NCI-H526 treated with DMSO at 0.1 percent for 48 hours (cell line): ENCODE measurements around the gene SCAMP1.

Experiments used
- DNase-seq: peaks from one replicate; lab custom pipeline; 2025; lab: John Stamatoyannopoulos, UW

The SCAMP1 gene

GRCh38 chr5:78495800-78496199 lies 135.4 kb downstream of the SCAMP1 start:
- DNase-seq, result no peak

DNA sequence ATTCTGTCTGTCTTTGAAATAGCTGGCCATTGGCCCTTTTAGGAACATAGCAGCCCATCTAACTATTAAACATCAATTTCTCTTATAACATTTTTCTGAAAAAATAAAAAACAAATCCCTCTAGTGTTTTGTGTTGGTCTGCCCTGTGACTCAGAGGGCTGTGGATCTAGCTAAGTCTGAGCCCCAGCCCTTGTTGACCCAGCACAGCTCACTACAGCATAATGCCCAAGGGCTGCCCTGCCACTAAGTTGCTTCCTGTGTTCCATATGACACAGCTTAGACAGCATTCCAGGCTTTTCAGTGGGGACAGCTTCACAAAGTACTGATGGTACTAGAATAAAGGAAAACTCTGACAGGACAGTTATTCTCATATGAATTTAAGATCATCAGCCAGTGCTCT lies 136.0 kb downstream of the SCAMP1 start:
- no peak for DNase-seq

DNA sequence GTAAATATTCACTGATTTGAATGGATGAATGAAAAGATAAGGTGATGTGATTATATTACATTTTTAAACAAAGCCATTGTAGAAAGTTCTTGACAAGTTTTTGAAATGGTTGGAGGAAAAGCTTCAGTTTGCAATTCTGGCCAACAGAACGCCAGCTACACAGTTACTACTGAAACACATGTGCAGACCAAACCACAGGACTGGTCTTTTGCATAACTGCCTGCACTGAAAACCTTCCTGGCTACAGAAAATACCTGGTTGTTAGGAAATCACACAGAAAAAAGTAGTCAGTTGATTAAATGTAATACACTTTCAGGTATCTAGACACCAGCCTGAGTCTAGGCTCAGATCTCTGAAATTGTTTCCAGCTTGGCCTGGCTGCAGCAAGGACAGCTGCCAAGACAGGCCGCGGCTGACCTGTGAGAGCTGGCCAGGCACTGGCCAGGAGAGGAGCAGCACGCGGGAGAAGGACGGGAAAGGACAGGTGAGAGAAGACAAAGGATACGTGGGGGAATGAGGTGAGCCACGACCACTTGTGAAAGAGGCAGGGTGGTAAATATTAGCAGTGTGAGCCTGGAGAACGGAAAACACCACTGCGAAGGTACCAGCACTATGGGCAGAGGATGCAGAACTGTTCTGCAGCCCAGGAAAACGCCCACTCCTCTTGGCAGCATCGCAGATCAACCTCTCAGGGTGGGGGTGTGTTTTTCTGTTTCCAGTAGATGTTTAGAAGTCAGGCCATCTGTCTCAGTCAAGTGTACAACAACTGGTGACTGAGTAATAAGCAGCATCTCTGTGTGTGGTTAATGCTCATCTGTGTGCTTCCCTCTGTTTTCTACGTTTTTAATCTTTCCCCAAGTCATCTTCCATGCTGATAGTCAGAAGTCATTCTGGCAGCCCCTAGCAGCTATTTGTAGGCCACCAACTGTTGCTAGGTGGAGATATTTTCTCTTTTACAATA lies 137.4 kb downstream of the SCAMP1 start:
- DNase-seq, result peak; percentile 23

DNA sequence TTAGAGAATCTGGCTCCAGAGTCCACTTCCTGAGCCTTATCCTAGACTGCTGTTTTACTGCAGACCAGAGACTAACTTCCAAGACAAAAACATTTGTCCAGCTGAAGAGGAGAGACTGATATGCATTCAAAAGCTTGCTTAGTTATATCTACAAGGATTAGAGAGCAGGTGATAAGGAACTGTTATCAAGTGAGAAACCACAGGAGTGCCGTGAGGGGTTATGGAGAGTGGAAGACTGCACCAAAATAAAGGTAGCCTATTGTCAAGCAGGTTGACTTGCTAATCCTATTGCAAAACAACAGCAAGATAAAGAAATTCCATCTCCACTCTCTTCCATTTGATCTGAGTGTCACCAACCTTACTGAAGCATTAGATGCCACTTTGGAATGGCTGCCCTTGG lies 139.1 kb downstream of the SCAMP1 start:
- no peak for DNase-seq

DNA sequence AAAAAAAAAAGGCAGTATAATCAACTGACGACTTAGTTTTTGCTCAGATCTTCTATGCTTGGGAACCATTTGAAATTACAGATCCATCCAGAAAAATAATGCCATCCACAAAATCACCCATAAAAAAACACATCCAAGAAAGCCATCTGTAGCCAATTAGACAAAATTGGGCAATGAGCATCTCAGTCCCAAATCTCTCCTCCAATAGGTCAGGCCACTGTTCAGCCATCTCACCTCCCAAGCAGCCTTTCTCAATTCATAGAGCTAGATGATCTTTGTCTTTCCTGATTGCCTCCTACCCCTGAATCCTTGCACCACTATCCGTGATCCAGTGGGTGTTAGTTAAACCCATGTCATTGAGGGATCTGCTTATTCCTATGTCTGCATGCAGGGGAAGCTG lies 139.6 kb downstream of the SCAMP1 start:
- DNase-seq, result no peak

DNA sequence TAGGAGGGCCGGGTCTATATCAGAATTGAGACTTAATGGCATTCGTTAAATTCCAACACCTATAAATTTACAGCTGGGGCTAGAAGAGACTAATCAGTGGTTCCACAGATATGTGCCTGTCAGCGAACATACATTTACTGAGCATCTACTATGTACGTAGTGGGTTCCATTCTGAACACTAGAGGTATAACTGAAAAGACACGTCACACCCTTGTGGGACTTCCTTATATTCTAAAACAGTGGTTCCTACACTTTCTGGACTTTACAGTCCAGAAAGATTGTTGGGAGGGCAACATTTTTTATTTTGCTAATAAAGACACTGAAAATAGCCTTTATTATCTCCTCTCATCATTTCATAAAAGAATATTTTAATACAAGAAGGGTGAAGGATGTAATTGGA lies 140.5 kb downstream of the SCAMP1 start:
- no peak for DNase-seq

DNA sequence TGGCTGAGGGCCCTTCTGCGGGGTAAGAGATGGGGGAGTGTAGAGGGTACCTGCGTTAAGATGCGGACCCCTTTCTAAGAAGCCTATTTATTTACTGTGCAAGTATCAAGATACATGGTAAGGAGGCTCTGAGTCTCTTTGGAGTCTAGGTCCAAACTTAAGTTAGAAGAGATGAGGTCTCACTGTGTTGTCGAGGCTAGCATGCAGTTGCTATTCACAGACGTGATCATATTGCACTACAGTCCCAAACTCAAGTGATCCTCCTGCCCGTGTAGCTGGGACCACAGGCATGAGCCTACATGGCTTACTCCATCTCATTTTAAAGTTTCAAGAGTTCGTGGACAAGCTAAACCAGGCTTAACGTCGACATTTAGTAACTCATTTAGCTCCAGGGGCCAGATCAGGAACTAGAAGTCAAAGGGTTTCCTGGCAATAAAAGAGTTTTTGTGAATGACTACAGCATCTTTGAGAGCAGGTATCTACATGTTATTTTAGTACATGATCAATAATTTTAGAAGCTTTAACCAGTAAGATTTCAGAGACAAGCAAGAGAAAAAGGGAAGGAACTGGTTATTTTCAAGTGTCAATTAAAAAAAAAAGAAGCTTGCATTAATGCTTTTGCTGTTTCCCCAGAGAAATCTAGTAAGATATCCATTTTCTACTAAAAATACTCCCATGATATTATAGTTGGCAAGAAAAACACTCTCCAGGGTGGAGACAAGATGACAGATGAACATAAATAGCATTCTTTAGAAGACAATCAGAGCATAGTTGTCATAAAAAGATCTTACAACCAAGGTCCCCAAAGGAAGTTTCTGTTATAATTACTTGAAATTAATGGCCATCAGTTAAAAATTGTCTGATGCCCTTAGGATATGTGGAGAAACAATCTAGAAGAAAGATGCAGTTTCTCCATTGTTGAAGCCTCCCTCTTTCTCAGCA lies 141.3 kb downstream of the SCAMP1 start:
- DNase-seq, result no peak

- DNase-seq, result no peak
Observed at GRCh38 chr5:78503958-78504653, 143.7 kb downstream of the SCAMP1 start.

GRCh38 chr5:78504704-78505677 lies 144.6 kb downstream of the SCAMP1 start:
- peak; percentile 7 for DNase-seq

GRCh38 chr5:78505860-78506259 lies 145.4 kb downstream of the SCAMP1 start:
- no peak for DNase-seq

DNA sequence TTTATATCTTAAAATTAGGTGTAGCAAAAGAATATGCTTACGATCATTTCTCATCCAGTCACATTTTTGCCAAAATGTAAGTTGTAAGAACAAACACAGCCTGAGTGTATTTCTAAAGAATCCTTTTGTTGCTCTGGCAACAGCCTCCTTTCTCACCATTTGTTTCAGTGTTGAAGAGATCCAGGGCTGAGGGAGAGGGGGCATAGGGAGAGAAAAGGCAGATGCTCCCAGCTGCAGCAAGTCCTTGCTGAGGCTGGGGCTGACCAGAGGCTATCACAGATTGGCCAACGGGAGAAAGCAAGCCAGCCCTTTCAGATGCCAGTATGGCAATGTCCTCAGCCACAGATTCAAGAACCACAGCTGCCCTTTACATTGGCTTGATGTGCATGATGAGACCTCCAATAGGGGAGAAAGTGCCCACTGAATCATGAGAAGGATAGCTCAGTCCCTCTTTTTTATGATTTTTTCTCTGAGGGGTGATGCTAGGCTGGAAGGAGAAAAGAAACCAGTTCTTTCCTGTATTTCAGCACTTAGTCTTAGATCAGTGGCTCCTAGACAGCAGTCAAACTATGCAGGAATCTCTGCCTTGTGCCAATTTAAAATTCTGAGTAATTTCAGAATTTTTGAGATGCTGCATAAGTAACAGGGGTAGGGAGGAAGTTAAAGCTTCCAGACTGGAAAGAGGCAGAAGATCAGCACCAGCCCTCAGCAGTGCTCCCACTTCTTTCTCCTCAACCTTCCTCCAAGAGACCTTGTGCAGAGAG lies 146.0 kb downstream of the SCAMP1 start:
- DNase-seq, result no peak

GRCh38 chr5:78507531-78507930 lies 147.1 kb downstream of the SCAMP1 start:
- DNase-seq, result no peak

DNA sequence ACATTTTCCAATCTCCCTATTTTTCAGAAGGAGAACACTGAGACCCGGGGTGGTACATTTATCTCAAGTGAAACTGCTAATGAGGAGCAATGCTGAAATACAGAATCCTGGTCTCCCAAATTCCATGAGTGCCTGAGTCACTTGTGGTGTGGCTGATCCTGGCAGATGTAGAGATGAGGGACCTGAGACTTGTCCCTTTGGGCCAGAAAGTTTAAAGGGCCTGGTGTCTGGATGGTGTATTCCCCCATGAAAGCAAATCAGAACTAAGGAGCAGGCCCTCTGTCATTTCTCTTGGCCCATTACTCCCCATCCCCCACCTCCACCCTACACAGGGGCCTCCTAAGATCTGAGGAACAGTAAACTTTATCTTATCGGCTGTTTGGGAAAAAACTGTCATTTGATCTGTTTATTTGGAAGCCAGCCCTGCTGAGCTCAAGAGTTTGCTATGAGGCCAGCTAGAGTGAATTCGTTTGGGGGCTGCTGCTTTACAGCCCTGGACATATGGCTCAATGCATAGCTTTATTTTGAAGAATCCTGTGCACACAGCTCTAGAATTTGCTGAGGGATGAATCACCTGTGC lies 147.9 kb downstream of the SCAMP1 start:
- DNase-seq, result no peak

- no peak for DNase-seq
Observed at GRCh38 chr5:78509145-78509865, 148.9 kb downstream of the SCAMP1 start.

DNA sequence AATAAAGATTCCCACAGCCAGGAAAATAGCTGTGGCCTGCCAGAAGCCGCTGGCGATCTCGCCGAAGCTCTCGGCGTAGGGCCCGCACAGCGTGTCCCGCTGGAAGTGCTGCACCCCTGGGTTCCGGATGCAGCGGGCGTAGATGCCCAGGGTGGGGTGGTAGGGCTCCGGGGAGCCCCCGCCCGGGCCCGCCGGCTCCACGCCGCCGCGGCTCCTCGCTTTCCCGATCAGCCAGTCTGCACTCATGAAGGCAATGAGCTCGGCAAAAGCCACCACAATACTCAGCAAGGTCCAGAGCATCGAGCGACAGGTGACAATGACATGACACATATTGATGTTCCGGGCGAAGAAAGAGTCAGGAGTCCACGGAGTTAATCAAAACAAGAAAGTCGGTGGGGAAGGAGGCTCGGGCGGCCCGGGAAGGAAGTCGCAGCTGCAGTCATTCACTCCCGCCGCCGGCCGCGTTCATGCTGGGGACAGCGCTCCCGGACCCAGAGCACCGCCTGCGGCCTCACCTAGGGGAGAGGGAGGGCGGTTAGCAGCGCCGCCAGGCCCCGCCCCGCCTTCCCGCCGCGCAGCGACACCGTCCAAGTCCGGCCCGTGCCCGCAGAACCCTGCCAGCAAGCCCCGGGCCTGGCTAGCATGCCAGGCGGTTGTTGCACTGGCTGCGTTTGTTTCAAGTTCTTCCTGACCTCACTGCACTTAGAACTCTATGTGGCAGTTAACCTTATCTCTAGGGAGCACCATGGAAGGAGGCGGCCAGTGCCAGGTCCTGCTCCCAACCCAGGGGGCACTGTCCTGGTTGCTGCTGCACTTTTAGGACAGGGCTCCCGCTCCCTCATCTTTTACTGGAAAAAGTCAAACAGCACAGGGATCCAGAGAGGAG lies 149.7 kb downstream of the SCAMP1 start:
- no peak for DNase-seq

- no peak for DNase-seq
Observed at GRCh38 chr5:78511121-78511906, 150.9 kb downstream of the SCAMP1 start.

- DNase-seq, result no peak
Observed at GRCh38 chr5:78512435-78512834, 152.0 kb downstream of the SCAMP1 start.
